Measurements from ENCODE around the gene RASGRP1.
A peak's percentile ranks its signal among the peaks of the same experiment; 100 is the strongest.

The RASGRP1 gene

GRCh38 chr15:38479266-38479665 is 85.3 kb downstream of the RASGRP1 start:
- intact Hi-C loops (cut with DNase I; ENCODE audit: low total_unique reads) = no loop called here
- DNase-seq = no peak
- no peaks in the 10 kb centered on the region for H3K9me3 ChIP-seq
- H3K36me3 ChIP-seq = peaks cover 21 to 41% (median 32%) of the 10 kb centered on the region in 3 donors
- no peak for TF ChIP-seq CTCF (IDR thresholded peaks at IDR 0.05)
- no peak overlapping the region for H3K27ac ChIP-seq
- no peak overlapping the region for H3K4me3 ChIP-seq
- no peaks in the 10 kb centered on the region for H3K4me1 ChIP-seq
- no peaks in the 10 kb centered on the region for H3K27me3 ChIP-seq

GRCh38 chr15:38477637-38478036 is 87.0 kb downstream of the RASGRP1 start:
- Histone ChIP-seq H3K4me3 (no peak overlapping the region), H3K4me1 (no peaks in the 10 kb centered on the region), H3K9me3 (no peaks in the 10 kb centered on the region), H3K27ac (no peak overlapping the region), H3K36me3 (peaks cover 21 to 47% (median 40%) of the 10 kb centered on the region in 3 donors), H3K27me3 (no peaks in the 10 kb centered on the region)
- no peak for TF ChIP-seq CTCF (IDR thresholded peaks at IDR 0.05)
- no peak for DNase-seq
- intact Hi-C loops (cut with DNase I; ENCODE audit: low total_unique reads) = no loop called here

- no peak overlapping the region for H3K4me3 ChIP-seq
- intact Hi-C loops (cut with DNase I; ENCODE audit: low total_unique reads) = no loop called here
- H3K4me1 ChIP-seq = no peaks in the 10 kb centered on the region
- no peaks in the 10 kb centered on the region for H3K9me3 ChIP-seq
- H3K36me3 ChIP-seq = peaks cover 18 to 53% (median 31%) of the 10 kb centered on the region in 3 donors
- no peak for TF ChIP-seq CTCF (IDR thresholded peaks at IDR 0.05)
- no peak overlapping the region for H3K27ac ChIP-seq
- no peaks in the 10 kb centered on the region for H3K27me3 ChIP-seq
- DNase-seq = no peak
Observed at GRCh38 chr15:38476120-38476519, 88.5 kb downstream of the RASGRP1 start.

- Histone ChIP-seq H3K9me3 (no peaks in the 10 kb centered on the region), H3K27me3 (no peaks in the 10 kb centered on the region), H3K4me1 (no peaks in the 10 kb centered on the region), H3K4me3 (no peak overlapping the region), H3K36me3 (peaks cover 16 to 57% (median 31%) of the 10 kb centered on the region in 3 donors), H3K27ac (no peak overlapping the region)
- no peak for DNase-seq
- intact Hi-C loops (cut with DNase I; ENCODE audit: low total_unique reads) = no loop called here
- TF ChIP-seq CTCF (IDR thresholded peaks at IDR 0.05) = no peak
Observed at GRCh38 chr15:38475361-38475760, 89.3 kb downstream of the RASGRP1 start.

- DNase-seq = no peak
- Histone ChIP-seq H3K36me3 (peaks cover 16 to 56% (median 31%) of the 10 kb centered on the region in 3 donors), H3K4me1 (no peaks in the 10 kb centered on the region), H3K27me3 (no peaks in the 10 kb centered on the region), H3K27ac (no peak overlapping the region), H3K4me3 (no peak overlapping the region), H3K9me3 (no peaks in the 10 kb centered on the region)
- TF ChIP-seq CTCF (IDR thresholded peaks at IDR 0.05) = peak; percentile 54 to 70
- intact Hi-C loops (cut with DNase I; ENCODE audit: low total_unique reads) = loop anchor here (5.0 kb wide), 1 partner anchor 213 kb away; no protein-coding TSS in a partner anchor
Observed at GRCh38 chr15:38474155-38474757, 90.4 kb downstream of the RASGRP1 start.
